ENCODE results near the gene SLC38A8.

SLC38A8 gene

GRCh38 chr16:84082835-84083569 lies 40.4 kb upstream of the SLC38A8 start:
- Histone ChIP-seq H3K27ac (ENCODE audit: low read length) (no peak overlapping the region), H3K36me3 (ENCODE audit: control insufficient read depth in 1 of 2, insufficient read depth in 2 of 2, low read length in 2 of 2) (peaks cover 53 to 62% of the 10 kb centered on the region in 2 donors), H3K4me1 (ENCODE audit: control insufficient read depth in 1 of 2, insufficient read depth in 2 of 2, low read length in 2 of 2) (no peaks in the 10 kb centered on the region), H3K9me3 (ENCODE audit: control insufficient read depth in 1 of 2, low read length in 2 of 2) (no peaks in the 10 kb centered on the region), H3K27me3 (ENCODE audit: low read depth, low read length) (no peaks in the 10 kb centered on the region), H3K4me3 (ENCODE audit: low read depth in 1 of 2, low read length in 2 of 2) (no peak overlapping the region)

- H3K36me3 ChIP-seq (ENCODE audit: control insufficient read depth in 1 of 2, insufficient read depth in 2 of 2, low read length in 2 of 2), result peaks cover 48 to 56% of the 10 kb centered on the region in 2 donors
- H3K27me3 ChIP-seq (ENCODE audit: low read depth, low read length), result no peaks in the 10 kb centered on the region
- H3K4me3 ChIP-seq (ENCODE audit: low read depth in 1 of 2, low read length in 2 of 2), result no peak overlapping the region
- H3K9me3 ChIP-seq (ENCODE audit: control insufficient read depth in 1 of 2, low read length in 2 of 2), result no peaks in the 10 kb centered on the region
- H3K4me1 ChIP-seq (ENCODE audit: control insufficient read depth in 1 of 2, insufficient read depth in 2 of 2, low read length in 2 of 2), result no peaks in the 10 kb centered on the region
- H3K27ac ChIP-seq (ENCODE audit: low read length), result no peak overlapping the region
These were observed 39.5 kb upstream of the SLC38A8 start for GRCh38 chr16:84082110-84082509.

GRCh38 chr16:84081446-84081989 lies 38.9 kb upstream of the SLC38A8 start:
- Histone ChIP-seq H3K4me3 (ENCODE audit: low read depth in 1 of 2, low read length in 2 of 2) (no peak overlapping the region), H3K9me3 (ENCODE audit: control insufficient read depth in 1 of 2, low read length in 2 of 2) (no peaks in the 10 kb centered on the region), H3K4me1 (ENCODE audit: control insufficient read depth in 1 of 2, insufficient read depth in 2 of 2, low read length in 2 of 2) (no peaks in the 10 kb centered on the region), H3K36me3 (ENCODE audit: control insufficient read depth in 1 of 2, insufficient read depth in 2 of 2, low read length in 2 of 2) (peaks cover 42 to 55% of the 10 kb centered on the region in 2 donors), H3K27ac (ENCODE audit: low read length) (no peak overlapping the region), H3K27me3 (ENCODE audit: low read depth, low read length) (no peaks in the 10 kb centered on the region)

GRCh38 chr16:84080813-84081212 lies 38.2 kb upstream of the SLC38A8 start:
- no peaks in the 10 kb centered on the region for H3K4me1 ChIP-seq (ENCODE audit: control insufficient read depth in 1 of 2, insufficient read depth in 2 of 2, low read length in 2 of 2)
- H3K27me3 ChIP-seq (ENCODE audit: low read depth, low read length), result no peaks in the 10 kb centered on the region
- no peaks in the 10 kb centered on the region for H3K9me3 ChIP-seq (ENCODE audit: control insufficient read depth in 1 of 2, low read length in 2 of 2)
- no peak overlapping the region for H3K4me3 ChIP-seq (ENCODE audit: low read depth in 1 of 2, low read length in 2 of 2)
- no peak overlapping the region for H3K27ac ChIP-seq (ENCODE audit: low read length)
- H3K36me3 ChIP-seq (ENCODE audit: control insufficient read depth in 1 of 2, insufficient read depth in 2 of 2, low read length in 2 of 2), result peaks cover 35 to 50% of the 10 kb centered on the region in 2 donors

GRCh38 chr16:84080378-84080777 lies 37.8 kb upstream of the SLC38A8 start:
- H3K9me3 ChIP-seq (ENCODE audit: control insufficient read depth in 1 of 2, low read length in 2 of 2), result no peaks in the 10 kb centered on the region

GRCh38 chr16:84079664-84080063 lies 37.1 kb upstream of the SLC38A8 start:
- H3K4me3 ChIP-seq (ENCODE audit: low read depth in 1 of 2, low read length in 2 of 2), result no peak overlapping the region
- H3K4me1 ChIP-seq (ENCODE audit: control insufficient read depth in 1 of 2, insufficient read depth in 2 of 2, low read length in 2 of 2), result no peaks in the 10 kb centered on the region
- H3K36me3 ChIP-seq (ENCODE audit: control insufficient read depth in 1 of 2, insufficient read depth in 2 of 2, low read length in 2 of 2), result peaks cover 46 to 61% of the 10 kb centered on the region in 2 donors
- no peaks in the 10 kb centered on the region for H3K9me3 ChIP-seq (ENCODE audit: control insufficient read depth in 1 of 2, low read length in 2 of 2)
- no peak overlapping the region for H3K27ac ChIP-seq (ENCODE audit: low read length)
- no peaks in the 10 kb centered on the region for H3K27me3 ChIP-seq (ENCODE audit: low read depth, low read length)

More at GRCh38 chr16:84080378-84080777, 37.8 kb upstream of the SLC38A8 start:
- H3K27me3 ChIP-seq (ENCODE audit: low read depth, low read length), result no peaks in the 10 kb centered on the region
- no peak overlapping the region for H3K4me3 ChIP-seq (ENCODE audit: low read depth in 1 of 2, low read length in 2 of 2)
- no peak overlapping the region for H3K27ac ChIP-seq (ENCODE audit: low read length)
- no peaks in the 10 kb centered on the region for H3K4me1 ChIP-seq (ENCODE audit: control insufficient read depth in 1 of 2, insufficient read depth in 2 of 2, low read length in 2 of 2)
- peaks cover 39 to 54% of the 10 kb centered on the region in 2 donors for H3K36me3 ChIP-seq (ENCODE audit: control insufficient read depth in 1 of 2, insufficient read depth in 2 of 2, low read length in 2 of 2)

- no peak overlapping the region for H3K27ac ChIP-seq (ENCODE audit: low read length)
- no peaks in the 10 kb centered on the region for H3K4me1 ChIP-seq (ENCODE audit: control insufficient read depth in 1 of 2, insufficient read depth in 2 of 2, low read length in 2 of 2)
- H3K27me3 ChIP-seq (ENCODE audit: low read depth, low read length), result no peaks in the 10 kb centered on the region
- no peak overlapping the region for H3K4me3 ChIP-seq (ENCODE audit: low read depth in 1 of 2, low read length in 2 of 2)
- H3K9me3 ChIP-seq (ENCODE audit: control insufficient read depth in 1 of 2, low read length in 2 of 2), result no peaks in the 10 kb centered on the region
- peaks cover 42 to 73% of the 10 kb centered on the region in 2 donors for H3K36me3 ChIP-seq (ENCODE audit: control insufficient read depth in 1 of 2, insufficient read depth in 2 of 2, low read length in 2 of 2)
These were observed 32.8 kb upstream of the SLC38A8 start for GRCh38 chr16:84075376-84075775.

- Histone ChIP-seq H3K27me3 (ENCODE audit: low read depth, low read length) (no peaks in the 10 kb centered on the region), H3K36me3 (ENCODE audit: control insufficient read depth in 1 of 2, insufficient read depth in 2 of 2, low read length in 2 of 2) (peaks cover 42 to 73% of the 10 kb centered on the region in 2 donors), H3K4me3 (ENCODE audit: low read depth in 1 of 2, low read length in 2 of 2) (no peak overlapping the region), H3K9me3 (ENCODE audit: control insufficient read depth in 1 of 2, low read length in 2 of 2) (no peaks in the 10 kb centered on the region), H3K27ac (ENCODE audit: low read length) (no peak overlapping the region), H3K4me1 (ENCODE audit: control insufficient read depth in 1 of 2, insufficient read depth in 2 of 2, low read length in 2 of 2) (no peaks in the 10 kb centered on the region)
These were observed 32.1 kb upstream of the SLC38A8 start for GRCh38 chr16:84074721-84075120.

GRCh38 chr16:84072014-84072413 lies 29.4 kb upstream of the SLC38A8 start:
- Histone ChIP-seq H3K4me3 (ENCODE audit: low read depth in 1 of 2, low read length in 2 of 2) (no peak overlapping the region), H3K36me3 (ENCODE audit: control insufficient read depth in 1 of 2, insufficient read depth in 2 of 2, low read length in 2 of 2) (peaks cover 68 to 83% of the 10 kb centered on the region in 2 donors), H3K9me3 (ENCODE audit: control insufficient read depth in 1 of 2, low read length in 2 of 2) (no peaks in the 10 kb centered on the region), H3K27me3 (ENCODE audit: low read depth, low read length) (no peaks in the 10 kb centered on the region), H3K27ac (ENCODE audit: low read length) (no peak overlapping the region), H3K4me1 (ENCODE audit: control insufficient read depth in 1 of 2, insufficient read depth in 2 of 2, low read length in 2 of 2) (no peaks in the 10 kb centered on the region)

- Histone ChIP-seq H3K4me1 (ENCODE audit: control insufficient read depth in 1 of 2, insufficient read depth in 2 of 2, low read length in 2 of 2) (no peaks in the 10 kb centered on the region), H3K9me3 (ENCODE audit: control insufficient read depth in 1 of 2, low read length in 2 of 2) (no peaks in the 10 kb centered on the region), H3K36me3 (ENCODE audit: control insufficient read depth in 1 of 2, insufficient read depth in 2 of 2, low read length in 2 of 2) (peaks cover 76 to 83% of the 10 kb centered on the region in 2 donors), H3K27me3 (ENCODE audit: low read depth, low read length) (no peaks in the 10 kb centered on the region), H3K27ac (ENCODE audit: low read length) (no peak overlapping the region), H3K4me3 (ENCODE audit: low read depth in 1 of 2, low read length in 2 of 2) (no peak overlapping the region)
These were observed 28.5 kb upstream of the SLC38A8 start for GRCh38 chr16:84071121-84071520.

- Histone ChIP-seq H3K4me3 (ENCODE audit: low read depth in 1 of 2, low read length in 2 of 2) (no peak overlapping the region), H3K27ac (ENCODE audit: low read length) (no peak overlapping the region), H3K4me1 (ENCODE audit: control insufficient read depth in 1 of 2, insufficient read depth in 2 of 2, low read length in 2 of 2) (no peaks in the 10 kb centered on the region), H3K27me3 (ENCODE audit: low read depth, low read length) (no peaks in the 10 kb centered on the region), H3K36me3 (ENCODE audit: control insufficient read depth in 1 of 2, insufficient read depth in 2 of 2, low read length in 2 of 2) (peaks cover 65 to 81% of the 10 kb centered on the region in 2 donors), H3K9me3 (ENCODE audit: control insufficient read depth in 1 of 2, low read length in 2 of 2) (no peaks in the 10 kb centered on the region)
These were observed 26.9 kb upstream of the SLC38A8 start for GRCh38 chr16:84069540-84069939.
